SK-N-DZ (cell line): ENCODE measurements around the gene PCDHGA2.
"Not testable (repeated sequence)": the region's sequence is repeated elsewhere in the genome, so short reads cannot be mapped to it uniquely, and the experiment has no call there.

Experiments used
- DNase-seq: peaks from one replicate; pipeline ENCODE4 v3.0.0-alpha.2; 2015; ENCODE audit warnings: low spot score

PCDHGA2 gene

GRCh38 chr5:141346017-141346416, 7.5 kb downstream of the PCDHGA2 start:
- DNase-seq = not testable (repeated sequence)

GRCh38 chr5:141349917-141350619, 11.5 kb downstream of the PCDHGA2 start, which contains the start of gene PCDHGB1:
Gene PCDHGB1 (plus strand): TSS chr5:141350099. CDS start chr5:141350261, 162 bp downstream.
- peak; percentile 45 for DNase-seq

DNA sequence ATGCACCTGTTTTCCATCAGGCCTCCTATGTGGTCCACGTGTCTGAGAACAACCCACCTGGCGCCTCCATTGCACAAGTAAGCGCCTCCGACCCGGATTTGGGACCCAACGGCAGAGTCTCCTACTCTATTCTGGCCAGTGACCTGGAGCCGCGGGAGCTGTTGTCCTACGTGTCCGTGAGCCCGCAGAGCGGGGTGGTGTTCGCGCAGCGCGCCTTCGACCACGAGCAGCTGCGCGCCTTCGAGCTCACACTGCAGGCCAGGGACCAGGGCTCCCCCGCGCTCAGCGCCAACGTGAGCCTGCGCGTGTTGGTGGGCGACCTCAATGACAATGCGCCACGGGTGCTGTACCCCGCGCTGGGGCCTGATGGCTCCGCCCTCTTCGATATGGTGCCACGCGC, 13.0 kb downstream of the PCDHGA2 start:
- DNase-seq = no peak

DNA sequence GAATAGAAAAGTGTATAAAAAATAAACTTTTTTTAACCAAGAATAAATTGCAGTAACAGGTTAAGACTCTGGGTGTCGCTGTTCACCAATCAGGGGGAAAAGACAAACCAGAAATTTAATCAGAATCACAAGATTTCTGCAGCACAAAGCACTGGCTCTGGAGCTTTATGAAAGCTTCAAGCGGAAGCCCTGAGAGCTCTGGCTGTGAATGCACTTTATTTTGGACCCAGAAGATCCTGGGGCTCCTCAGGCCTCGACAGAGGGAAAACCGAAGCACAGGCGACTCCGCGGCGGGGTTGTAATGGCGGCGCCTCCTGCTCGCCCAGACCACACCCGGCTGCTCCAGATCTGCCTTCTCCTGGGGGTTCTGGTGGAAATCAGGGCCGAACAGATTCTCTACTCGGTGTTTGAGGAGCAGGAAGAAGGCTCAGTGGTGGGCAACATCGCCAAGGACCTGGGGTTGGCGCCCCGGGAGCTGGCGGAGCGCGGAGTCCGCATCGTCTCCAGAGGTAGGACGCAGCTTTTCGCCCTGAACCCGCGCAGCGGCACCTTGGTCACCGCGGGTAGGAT, 16.4 kb downstream of the PCDHGA2 start, which contains the start of gene PCDHGA4:
PCDHGA4 (plus strand) TSS at position 122 of the 570 bp plus-strand sequence; CDS start at position 209, 87 bp downstream.
- no peak for DNase-seq

GRCh38 chr5:141355641-141356040, 17.1 kb downstream of the PCDHGA2 start:
- DNase-seq = no peak

DNA sequence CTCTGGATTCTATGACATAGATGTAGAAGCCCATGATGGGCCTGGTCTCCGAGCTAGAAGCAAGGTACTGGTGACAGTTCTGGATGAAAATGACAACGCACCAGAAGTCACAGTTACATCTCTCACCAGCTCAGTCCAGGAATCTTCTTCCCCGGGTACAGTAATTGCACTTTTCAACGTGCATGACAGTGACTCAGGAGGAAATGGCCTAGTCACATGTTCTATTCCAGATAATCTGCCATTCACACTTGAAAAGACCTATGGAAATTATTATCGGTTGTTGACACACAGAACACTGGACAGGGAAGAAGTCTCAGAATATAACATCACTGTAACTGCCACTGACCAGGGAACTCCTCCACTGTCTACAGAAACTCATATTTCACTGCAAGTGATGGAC, 17.6 kb downstream of the PCDHGA2 start:
- DNase-seq = no peak

DNA sequence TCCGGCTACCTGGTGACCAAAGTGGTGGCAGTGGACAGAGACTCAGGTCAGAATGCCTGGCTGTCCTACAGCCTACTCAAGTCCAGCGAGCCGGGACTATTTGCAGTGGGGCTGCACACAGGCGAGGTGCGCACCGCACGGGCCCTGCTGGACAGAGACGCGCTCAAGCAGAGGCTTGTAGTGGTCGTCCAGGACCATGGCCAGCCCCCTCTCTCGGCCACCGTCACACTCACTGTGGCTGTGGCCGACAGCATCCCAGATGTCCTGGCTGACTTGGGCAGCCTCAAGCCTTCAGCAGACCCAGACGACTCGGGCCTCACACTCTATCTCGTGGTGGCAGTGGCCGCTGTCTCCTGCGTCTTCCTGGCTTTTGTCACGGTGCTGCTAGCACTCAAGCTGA, 18.4 kb downstream of the PCDHGA2 start:
- DNase-seq = no peak

GRCh38 chr5:141359790-141360426, 21.3 kb downstream of the PCDHGA2 start, which contains the start of gene PCDHGB2:
Gene PCDHGB2 (plus strand): TSS chr5:141359994. CDS start chr5:141360136, 142 bp downstream.
- DNase-seq = peak; percentile 11

DNA sequence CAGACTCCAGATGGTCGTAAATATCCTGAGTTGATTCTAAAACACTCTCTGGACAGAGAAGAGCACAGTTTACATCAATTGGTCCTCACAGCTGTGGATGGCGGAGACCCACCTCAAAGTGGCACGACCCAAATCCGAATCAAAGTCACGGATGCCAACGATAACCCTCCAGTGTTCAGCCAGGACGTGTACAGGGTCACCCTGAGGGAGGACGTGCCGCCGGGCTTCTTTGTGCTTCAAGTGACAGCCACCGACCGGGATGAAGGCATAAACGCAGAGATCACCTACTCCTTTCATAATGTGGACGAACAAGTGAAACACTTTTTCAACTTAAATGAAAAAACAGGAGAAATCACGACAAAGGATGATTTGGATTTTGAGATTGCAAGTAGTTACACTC, 22.1 kb downstream of the PCDHGA2 start:
- DNase-seq = no peak

DNA sequence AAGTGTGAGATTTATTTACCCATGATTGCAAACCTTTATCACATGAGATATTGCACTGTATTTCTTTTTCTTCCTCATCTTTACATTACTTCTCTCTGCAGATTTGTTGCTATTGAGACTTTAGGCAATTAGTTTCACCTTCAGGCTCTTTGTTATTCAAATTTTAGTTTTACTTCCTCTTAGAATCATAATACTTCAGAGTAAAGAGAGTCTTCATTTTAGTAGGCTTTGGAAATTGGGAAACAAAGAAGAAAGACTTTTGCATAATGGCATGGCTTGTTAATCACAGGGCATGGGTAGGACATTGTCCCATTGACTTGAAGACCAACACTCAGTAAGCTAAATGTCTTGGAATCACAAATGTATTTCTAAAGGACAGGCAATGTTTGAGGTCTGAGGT, 24.2 kb downstream of the PCDHGA2 start:
- DNase-seq = no peak

- DNase-seq = no peak
Measured at GRCh38 chr5:141363952-141364660, 25.5 kb downstream of the PCDHGA2 start, which contains the start of gene PCDHGA5. Gene PCDHGA5 (plus strand): TSS chr5:141364162. CDS start chr5:141364331, 169 bp downstream.

GRCh38 chr5:141366016-141366896, 27.7 kb downstream of the PCDHGA2 start:
- no peak for DNase-seq

DNA sequence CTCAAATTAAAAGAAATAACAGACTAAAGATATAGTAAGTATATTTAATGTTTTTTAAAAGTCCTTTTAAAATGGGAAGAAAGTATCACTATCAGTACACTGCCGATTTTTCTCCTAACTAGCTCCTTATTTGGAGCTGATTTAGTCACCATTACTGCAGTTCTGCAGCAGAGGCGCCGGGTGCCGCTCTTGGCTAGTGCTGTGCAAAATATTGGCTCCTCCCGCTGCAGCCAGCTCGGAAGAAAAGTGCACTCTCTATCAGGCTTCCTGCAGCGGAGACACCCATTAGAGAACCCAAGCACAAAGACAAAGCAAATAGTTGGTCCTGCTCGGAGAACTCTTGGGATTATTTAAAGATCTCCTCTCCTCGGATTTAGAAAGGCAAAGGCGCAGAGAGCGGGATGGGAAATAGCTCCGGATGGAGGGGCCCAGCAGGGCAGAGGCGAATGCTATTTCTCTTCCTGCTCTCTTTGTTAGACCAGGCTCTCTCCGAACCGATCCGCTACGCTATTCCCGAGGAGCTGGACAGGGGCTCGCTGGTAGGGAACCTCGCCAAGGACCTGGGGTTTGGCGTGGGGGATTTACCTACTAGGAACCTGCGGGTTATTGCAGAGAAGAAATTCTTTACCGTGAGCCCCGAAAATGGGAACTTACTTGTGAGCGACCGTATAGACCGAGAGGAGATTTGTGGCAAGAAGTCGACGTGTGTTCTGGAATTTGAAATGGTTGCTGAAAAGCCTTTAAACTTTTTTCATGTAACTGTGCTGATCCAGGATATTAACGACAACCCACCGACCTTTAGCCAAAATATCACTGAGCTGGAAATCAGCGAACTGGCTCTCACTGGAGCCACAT, 31.7 kb downstream of the PCDHGA2 start, which contains the start of gene PCDHGB3:
PCDHGB3 (plus strand) TSS at position 249 of the 855 bp plus-strand sequence; CDS start at position 402, 153 bp downstream.
- DNase-seq = no peak

DNA sequence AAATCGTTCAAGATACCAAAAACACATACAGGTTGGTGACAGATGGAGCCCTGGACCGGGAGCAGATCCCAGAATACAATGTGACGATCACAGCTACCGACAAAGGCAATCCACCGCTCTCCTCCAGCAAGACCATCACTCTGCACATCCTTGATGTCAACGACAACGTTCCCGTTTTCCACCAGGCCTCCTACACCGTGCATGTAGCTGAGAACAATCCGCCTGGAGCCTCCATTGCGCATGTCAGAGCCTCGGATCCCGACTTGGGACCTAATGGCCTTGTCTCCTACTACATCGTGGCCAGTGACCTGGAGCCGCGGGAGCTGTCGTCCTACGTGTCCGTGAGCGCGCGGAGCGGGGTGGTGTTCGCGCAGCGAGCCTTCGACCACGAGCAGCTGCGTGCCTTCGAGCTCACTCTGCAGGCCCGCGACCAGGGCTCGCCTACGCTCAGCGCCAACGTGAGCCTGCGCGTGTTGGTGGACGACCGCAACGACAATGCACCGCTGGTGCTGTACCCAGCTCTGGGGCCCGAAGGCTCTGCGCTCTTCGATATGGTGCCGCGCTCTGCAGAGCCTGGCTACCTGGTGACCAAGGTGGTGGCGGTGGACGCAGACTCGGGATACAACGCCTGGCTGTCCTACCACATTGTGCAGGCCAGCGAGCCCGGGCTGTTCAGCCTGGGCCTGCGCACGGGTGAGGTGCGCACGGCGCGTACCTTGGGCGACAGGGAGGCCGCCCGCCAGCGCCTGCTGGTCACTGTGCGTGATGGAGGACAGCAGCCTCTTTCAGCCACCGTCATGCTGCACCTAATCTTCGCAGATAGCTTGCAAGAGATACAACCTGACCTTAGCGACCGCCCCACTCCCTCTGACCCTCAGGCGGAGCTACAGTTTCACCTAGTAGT, 33.3 kb downstream of the PCDHGA2 start:
- no peak for DNase-seq

GRCh38 chr5:141373673-141374317, 35.2 kb downstream of the PCDHGA2 start, which contains the start of gene PCDHGA6:
Gene PCDHGA6 (plus strand): TSS chr5:141373891. CDS start chr5:141374084, 193 bp downstream.
- no peak for DNase-seq

- no peak for DNase-seq
Measured at GRCh38 chr5:141374627-141375026, 36.1 kb downstream of the PCDHGA2 start.

- not testable (repeated sequence) for DNase-seq
Measured at GRCh38 chr5:141375444-141376155, 37.0 kb downstream of the PCDHGA2 start.
